NCI-H1694 treated with DMSO at 0.1 percent for 48 hours (cell line): ENCODE results near the gene PGF.
A peak's percentile ranks its signal among the peaks of the same experiment; 100 is the strongest.
"Not testable (repeated sequence)": the region's sequence is repeated elsewhere in the genome, so short reads cannot be mapped to it uniquely, and the experiment has no call there.

Experiments used
- DNase-seq: peaks from one replicate; lab custom pipeline; 2025; lab: John Stamatoyannopoulos, UW

PGF gene

DNA sequence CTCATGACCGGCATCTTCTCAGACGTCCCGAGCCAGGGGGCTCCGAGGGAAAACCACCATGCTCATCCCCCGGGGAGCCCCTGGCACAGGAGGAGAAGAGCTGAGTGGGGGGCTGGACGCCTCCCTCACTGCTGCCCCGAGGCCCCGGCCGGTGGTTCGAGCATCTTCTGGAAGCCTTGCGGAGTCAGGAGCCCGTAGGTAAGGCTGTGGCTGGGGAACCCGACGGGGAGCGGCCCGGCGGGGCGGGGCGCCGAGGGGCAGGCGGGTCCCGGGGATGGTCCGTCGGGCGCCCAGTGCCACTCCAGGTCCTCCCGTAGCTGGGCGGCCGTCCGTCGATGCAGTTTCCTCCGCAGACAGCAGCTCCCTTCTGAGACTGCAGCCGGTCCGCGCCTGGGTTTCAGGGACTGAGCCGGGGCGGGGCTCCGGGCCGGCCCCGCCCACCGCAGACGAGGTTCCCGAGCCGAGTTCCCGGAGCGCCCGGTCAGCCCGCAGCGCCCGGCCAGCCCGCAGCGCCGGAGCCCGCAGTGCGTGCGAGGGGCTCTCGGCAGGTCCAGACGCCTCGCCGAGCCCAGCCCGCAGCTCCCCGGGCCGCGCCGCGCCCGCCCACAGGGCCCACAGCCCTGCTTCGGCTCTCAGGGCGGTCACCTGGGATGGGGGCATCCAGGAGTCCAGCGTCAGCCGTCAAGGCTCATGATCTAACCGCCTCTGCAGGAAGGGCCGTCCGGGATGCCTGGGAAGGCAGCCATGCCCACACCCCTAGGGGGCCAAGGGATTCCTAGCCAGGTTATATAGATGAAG lies at the start of gene PGF:
PGF (minus strand) TSS at position 369 of the 798 bp plus-strand sequence; CDS start at position 14, 355 bp downstream.
- no peak for DNase-seq

DNA sequence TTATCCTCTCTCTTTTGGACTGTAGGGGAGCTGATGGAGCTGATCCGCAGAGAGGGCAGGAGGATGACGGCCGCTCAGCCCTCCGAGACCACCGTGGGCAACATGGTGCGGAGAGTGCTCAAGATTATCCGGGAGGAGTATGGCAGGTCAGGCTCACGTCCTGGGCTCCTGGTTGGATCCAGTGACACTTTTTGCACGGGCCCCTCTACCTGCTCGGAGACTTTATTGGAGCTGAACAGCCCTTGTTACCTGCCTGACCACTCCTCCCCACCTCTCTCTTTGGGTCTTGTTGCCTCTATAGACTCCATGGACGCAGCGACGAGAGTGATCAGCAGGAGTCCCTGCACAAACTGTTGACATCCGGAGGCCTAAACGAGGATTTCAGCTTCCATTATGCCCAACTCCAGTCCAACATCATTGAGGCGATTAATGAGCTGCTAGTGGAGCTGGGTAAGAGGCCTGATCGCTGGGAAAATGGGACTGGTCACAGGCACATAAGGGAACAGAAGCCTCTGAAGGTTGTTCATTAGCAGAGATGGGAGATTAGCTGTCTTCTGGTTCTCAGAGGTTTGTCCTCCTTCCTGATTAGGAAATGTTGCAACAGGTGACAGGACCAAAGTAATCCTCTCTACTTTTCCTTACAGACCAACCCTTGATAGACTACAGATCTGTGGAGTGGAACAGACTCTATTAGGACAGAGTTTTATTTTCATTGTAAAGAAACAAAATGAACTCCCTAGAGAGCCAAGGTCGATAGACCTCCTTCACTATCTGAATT lies 48.0 kb upstream of the PGF start:
- no peak for DNase-seq

- peak; percentile 98 for DNase-seq
Measured at GRCh38 chr14:75002392-75003249, 47.2 kb upstream of the PGF start, which contains the start of gene EIF2B2. EIF2B2 (plus strand) TSS chr14:75002921; CDS start chr14:75002991, 70 bp downstream.

GRCh38 chr14:75001899-75002298 lies 46.5 kb upstream of the PGF start:
- DNase-seq, result no peak

DNA sequence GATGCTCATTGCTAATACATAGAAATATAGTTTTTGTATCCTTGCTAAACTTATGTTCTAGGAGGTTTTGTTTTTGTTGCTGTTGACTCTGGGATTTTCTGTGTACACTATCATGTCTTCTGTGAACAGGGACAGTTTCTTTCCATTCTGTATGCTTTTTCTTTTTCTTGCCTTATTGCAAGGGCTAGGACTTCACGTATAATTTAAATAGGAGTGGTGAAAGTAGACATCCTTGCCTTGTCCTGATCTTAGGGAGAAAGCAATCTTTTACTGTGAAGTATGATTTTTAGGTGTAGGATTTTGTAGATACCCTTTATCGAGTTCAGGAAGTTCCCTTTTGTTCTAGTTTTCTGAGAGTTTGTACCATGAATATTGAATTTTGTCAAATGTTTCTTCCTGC lies 45.9 kb upstream of the PGF start:
- no peak for DNase-seq

DNA sequence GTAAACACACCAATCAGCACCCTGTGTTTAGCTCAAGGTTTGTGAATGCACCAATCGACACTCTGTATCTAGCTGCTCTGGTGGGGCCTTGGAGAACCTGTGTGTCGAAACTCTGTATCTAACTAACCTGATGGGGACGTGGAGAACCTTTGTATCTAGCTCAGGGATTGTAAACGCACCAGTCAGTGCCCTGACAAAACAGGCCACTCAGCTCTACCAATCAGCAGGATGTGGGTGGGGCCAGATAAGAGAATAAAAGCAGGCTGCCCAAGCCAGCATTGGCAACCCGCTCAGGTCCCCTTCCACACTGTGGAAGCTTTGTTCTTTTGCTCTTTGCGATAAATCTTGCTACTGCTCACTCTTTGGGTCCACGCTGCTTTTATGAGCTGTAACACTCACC lies 40.4 kb upstream of the PGF start:
- not testable (repeated sequence) for DNase-seq

DNA sequence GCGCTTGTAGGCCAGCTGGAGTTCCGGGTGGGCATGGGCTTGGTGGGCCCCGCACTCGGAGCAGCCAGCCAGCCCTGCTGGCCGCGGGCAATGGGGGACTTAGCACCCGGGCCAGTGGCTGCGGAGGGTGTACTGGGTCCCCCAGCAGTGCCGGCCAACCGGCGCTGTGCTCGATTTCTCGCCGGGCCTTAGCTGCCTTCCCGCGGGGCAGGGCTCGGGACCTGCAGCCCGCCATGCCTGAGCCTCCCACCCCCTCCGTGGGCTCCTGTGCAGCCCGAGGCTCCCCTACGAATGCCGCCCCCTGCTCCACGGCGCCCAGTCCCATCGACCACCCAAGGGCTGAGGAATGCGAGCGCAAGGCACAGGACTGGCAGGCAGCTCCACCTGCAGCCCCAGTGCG lies 38.8 kb upstream of the PGF start:
- not testable (repeated sequence) for DNase-seq

- no peak for DNase-seq
Measured at GRCh38 chr14:74988993-74989392, 33.6 kb upstream of the PGF start.

DNA sequence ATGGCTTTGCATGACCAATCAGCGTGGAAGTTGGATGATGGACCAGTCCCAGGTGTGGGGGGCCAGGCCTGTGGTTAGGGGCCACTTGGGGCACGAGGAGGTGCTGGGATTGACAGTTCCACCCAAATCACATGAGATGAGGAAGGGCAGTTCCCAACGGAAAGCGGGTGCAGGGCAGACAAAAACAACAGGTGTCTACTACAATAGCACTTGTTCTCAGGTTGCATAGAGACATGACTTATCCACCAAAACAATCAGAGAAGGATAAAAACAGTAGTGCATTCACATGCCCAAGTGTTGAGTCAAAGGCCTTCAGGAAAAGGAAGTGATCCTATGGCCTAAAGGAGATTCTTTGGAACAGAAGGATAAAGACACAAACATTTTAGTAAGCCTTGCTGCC lies 32.7 kb upstream of the PGF start:
- no peak for DNase-seq

GRCh38 chr14:74985806-74986205 lies 30.4 kb upstream of the PGF start:
- no peak for DNase-seq

- no peak for DNase-seq
Measured at GRCh38 chr14:74985028-74985310, 29.6 kb upstream of the PGF start.

GRCh38 chr14:74984236-74985027 lies 29.0 kb upstream of the PGF start:
- no peak for DNase-seq

DNA sequence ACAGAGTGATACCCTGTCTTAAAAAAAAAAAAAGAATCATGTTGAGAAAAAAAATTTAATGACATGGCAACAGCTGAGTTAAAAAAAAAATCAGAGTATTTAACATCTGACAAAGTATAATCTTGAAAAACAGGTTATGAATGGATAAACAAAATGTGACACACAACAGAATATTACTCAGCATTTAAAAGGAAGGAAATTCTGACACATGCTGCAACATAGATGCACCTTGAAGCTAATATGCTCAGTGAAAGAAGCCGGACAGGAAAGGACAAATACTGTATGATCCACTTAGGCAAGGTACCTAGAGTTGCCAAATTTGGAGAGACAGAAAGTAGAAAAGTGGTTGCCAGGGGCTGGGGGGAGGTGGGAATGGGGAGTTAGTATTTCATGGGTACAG lies 27.9 kb upstream of the PGF start:
- no peak for DNase-seq

DNA sequence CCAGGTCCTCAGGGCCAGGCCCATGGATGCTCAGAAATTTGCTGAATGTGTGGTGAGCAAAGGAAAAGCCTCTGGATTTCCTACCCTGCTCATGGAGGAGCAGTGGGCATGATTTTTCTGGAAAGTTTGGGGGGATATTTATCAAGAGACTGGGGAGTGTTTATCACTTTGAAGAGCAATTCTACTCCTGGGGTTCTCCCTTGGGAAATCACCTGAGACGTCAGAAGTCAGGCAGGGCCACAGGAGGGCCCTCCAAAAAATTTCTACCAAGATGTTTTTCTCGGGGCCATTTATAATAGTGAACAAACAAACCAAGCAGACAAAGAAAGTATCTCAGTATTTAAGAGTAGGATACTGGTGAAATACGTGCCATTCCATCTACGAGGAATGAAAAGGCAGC lies 27.3 kb upstream of the PGF start:
- DNase-seq, result no peak

- DNase-seq, result no peak
Measured at GRCh38 chr14:74981833-74982232, 26.4 kb upstream of the PGF start.

GRCh38 chr14:74981462-74981782 lies 26.0 kb upstream of the PGF start:
- no peak for DNase-seq

GRCh38 chr14:74980731-74981461 lies 25.5 kb upstream of the PGF start:
- DNase-seq, result no peak

DNA sequence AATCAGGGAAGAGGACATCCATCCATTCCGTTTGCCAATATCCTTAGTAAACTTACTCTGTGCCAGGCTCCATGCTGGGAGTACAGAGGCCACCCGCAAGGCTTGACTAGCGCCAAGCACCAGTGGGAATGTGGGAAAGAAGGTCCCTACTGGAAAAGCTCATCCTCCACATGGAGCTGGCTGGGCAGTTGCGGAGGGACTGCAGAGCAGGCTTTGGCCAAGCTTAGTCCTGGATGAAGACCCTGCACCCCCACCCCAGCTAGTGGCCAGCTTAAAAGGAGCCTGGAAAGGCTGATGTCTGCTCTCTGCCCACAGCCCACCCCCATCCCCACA lies 25.0 kb upstream of the PGF start:
- no peak for DNase-seq

GRCh38 chr14:74979442-74980397 lies 24.3 kb upstream of the PGF start:
- peak; percentile 97 for DNase-seq

DNA sequence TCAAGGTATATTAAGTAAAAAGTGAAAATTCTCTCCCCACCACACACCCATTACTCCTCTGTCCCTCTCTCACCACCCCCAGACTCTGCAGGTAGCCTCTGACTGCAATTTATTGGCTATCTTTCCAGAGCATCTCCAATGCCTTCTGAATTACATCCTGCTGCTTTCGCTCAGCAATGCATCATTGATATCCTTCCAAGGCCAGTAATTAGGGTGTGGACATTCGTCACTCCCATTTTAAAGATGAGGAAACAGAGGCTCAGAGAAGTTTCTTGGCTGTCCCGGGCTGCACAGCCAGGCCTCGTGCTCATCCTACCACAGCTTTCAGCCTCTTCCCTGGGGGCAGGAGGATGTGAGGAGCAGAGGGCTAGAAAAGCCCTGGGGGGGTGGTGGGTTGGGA lies 23.6 kb upstream of the PGF start:
- no peak for DNase-seq
